Spleen (tissue), 13 donors: Measurements from ENCODE around the gene CCDC117. TPM values are rescaled to one million over a fixed set of nuclear protein-coding genes. Genes with fewer than 3 reads are reported as not detected.

Experiments used
- DNase-seq: peaks from one replicate; pipeline ENCODE4 v3.0.0-alpha.2; 2020
- H3K27ac ChIP-seq, 8 donors: fragments of 200-600 bp; sonication (generic) in 7 of 8; 1 replicate in 4 of 8; 2 replicates in 4 of 8; pipeline versions ENCODE4 v1.5.0 to v1.8.0; 2016 to 2021; ENCODE audit warnings: inconsistent platforms in 4 of 8, mild to moderate bottlenecking in 4 of 8, moderate library complexity in 1 of 8
- H3K27me3 ChIP-seq, 7 donors: fragments of 200-600 bp; sonication (generic) in 6 of 7; replicated peaks in 1 of 7; 1 replicate in 4 of 7; 2 replicates in 3 of 7; pipeline versions ENCODE4 v1.5.0 to v1.8.0; 2016 to 2021; ENCODE audit warnings: inconsistent platforms in 3 of 7, mild to moderate bottlenecking in 1 of 7
- H3K36me3 ChIP-seq, 6 donors: fragments of 200-600 bp; sonication (generic) in 5 of 6; 1 replicate in 4 of 6; 2 replicates in 2 of 6; pipeline versions ENCODE4 v1.5.0 to v1.8.0; 2016 to 2021; ENCODE audit warnings: inconsistent platforms in 2 of 6
- H3K4me1 ChIP-seq, 6 donors: fragments of 200-600 bp; sonication (generic) in 5 of 6; 1 replicate in 3 of 6; 2 replicates in 3 of 6; pipeline versions ENCODE4 v1.5.0 to v1.8.0; 2016 to 2021; ENCODE audit warnings: inconsistent platforms in 3 of 6
- H3K4me3 ChIP-seq, 8 donors: fragments of 200-600 bp; sonication (generic) in 7 of 8; 1 replicate in 4 of 8; 2 replicates in 4 of 8; pipeline versions ENCODE4 v1.5.0 to v1.8.0; 2016 to 2021; ENCODE audit warnings: inconsistent platforms in 4 of 8, mild to moderate bottlenecking in 4 of 8, moderate library complexity in 2 of 8
- H3K9me3 ChIP-seq, 8 donors: fragments of 200-600 bp; sonication (generic) in 7 of 8; 1 replicate in 4 of 8; 2 replicates in 4 of 8; pipeline versions ENCODE4 v1.5.0 to v1.8.0; 2016 to 2021; ENCODE audit warnings: inconsistent platforms in 4 of 8
- POLR2A ChIP-seq, 3 donors: fragments of 450-650 bp; IDR thresholded peaks; one replicate each; pipeline ENCODE4 v1.5.1; 2017; ENCODE audit warnings: antibody characterized with exemption in 3 of 3, mild to moderate bottlenecking in 1 of 3
- POLR2AphosphoS5 ChIP-seq, 3 donors: sonication (generic); formaldehyde crosslinking; IDR thresholded peaks; one replicate each; pipeline ENCODE4 v1.5.1; 2017; ENCODE audit warnings: antibody characterized with exemption in 3 of 3
- WGBS, 5 donors: extraction: QIAGEN DNeasy Blood & Tissue Kit in 3 of 5; methylation state at CpG; one replicate each; pipeline versions ENCODE4 v1.1.5 to v1.1.7; 2013 to 2018; 5-methylcytosine and 5-hydroxymethylcytosine counted together
- intact Hi-C: fragments of 100-400 bp; cut with DNase I; formaldehyde crosslinking; loops from one replicate; pipeline ENCODE4 v1.15.0; 2023; ENCODE audit warnings: low total_unique reads
- long read RNA-seq, 2 donors: transcript quantifications; one replicate each; lab custom pipeline, GENCODE V29; 2026
- polyA plus RNA-seq, 3 donors: library from polyadenylated mRNA; stranded (reverse); fragments of 200-250 nt; gene quantifications; one replicate each; pipeline ENCODE4 v1.2.1, GENCODE V29; 2013
- total RNA-seq, 7 donors: library from RNA; depleted of rRNA in 3 of 7; stranded (reverse); fragments of >200 nt in 3 of 7; fragmentation: NEBNext Ultra II Directional in 4 of 7; extraction: Animal tissue kit (Norgen Biotek cat#: 25700) in 4 of 7; gene quantifications; one replicate each; pipeline versions ENCODE4 v1.1.0 to v1.2.1, GENCODE V29; 2016 to 2021
- TF ChIP-seq, protein P1 (sequence below), 11 experiments: fragments of 200-600 bp in 7 of 11; fragments of 450-650 bp in 4 of 11; sonication (generic) in 4 of 11; IDR thresholded peaks in 8 of 11; conservative IDR thresholded peaks in 3 of 11; 1 replicate in 7 of 11; 2 replicates in 4 of 11; pipeline versions ENCODE4 v1.4.0 to v1.8.0; 2016 to 2021; ENCODE audit warnings: antibody characterized with exemption in 11 of 11, inconsistent platforms in 4 of 11, mild to moderate bottlenecking in 1 of 11
- donor health status: healthy with polysubstance abuse.
- donor health status: DM: no; HTN: no; CAD: no; lungs with moderate emphysema.
- donor health status: DM: no; HTN: no; CAD: no.
- donor health status: Bipolar disorder and iron deficiency.
- donor health status: healthy.
- donor health status: DM: no; HTN: no; CAD: no.
- donor health status: DM: yes; HTN: yes; CAD: no.

The CCDC117 gene, protein sequence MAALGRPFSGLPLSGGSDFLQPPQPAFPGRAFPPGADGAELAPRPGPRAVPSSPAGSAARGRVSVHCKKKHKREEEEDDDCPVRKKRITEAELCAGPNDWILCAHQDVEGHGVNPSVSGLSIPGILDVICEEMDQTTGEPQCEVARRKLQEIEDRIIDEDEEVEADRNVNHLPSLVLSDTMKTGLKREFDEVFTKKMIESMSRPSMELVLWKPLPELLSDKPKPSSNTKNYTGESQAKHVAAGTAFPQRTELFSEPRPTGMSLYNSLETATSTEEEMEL
- 10 to 100 TPM; 15.0 to 33.0 (median 25.3) TPM for total RNA-seq
- polyA plus RNA-seq, result 10 to 100 TPM in 1 of 3 donors, 1 to 10 TPM in 2; 6.6 to 10.4 (median 9.7) TPM
- long read RNA-seq, donor 1, partial matches to known transcripts, result 0 of 4 reads
- long read RNA-seq, donor 1, other reads (novel, unspliced or antisense), result 0 of 4 reads
- long read RNA-seq, donor 2, transcript CCDC117-201 (5 exons, 3,985 nt), result major isoform, 10 of 10 reads
- long read RNA-seq, donor 2, partial matches to known transcripts, result 0 of 10 reads
- long read RNA-seq, donor 2, other reads (novel, unspliced or antisense), result 0 of 10 reads

DNA sequence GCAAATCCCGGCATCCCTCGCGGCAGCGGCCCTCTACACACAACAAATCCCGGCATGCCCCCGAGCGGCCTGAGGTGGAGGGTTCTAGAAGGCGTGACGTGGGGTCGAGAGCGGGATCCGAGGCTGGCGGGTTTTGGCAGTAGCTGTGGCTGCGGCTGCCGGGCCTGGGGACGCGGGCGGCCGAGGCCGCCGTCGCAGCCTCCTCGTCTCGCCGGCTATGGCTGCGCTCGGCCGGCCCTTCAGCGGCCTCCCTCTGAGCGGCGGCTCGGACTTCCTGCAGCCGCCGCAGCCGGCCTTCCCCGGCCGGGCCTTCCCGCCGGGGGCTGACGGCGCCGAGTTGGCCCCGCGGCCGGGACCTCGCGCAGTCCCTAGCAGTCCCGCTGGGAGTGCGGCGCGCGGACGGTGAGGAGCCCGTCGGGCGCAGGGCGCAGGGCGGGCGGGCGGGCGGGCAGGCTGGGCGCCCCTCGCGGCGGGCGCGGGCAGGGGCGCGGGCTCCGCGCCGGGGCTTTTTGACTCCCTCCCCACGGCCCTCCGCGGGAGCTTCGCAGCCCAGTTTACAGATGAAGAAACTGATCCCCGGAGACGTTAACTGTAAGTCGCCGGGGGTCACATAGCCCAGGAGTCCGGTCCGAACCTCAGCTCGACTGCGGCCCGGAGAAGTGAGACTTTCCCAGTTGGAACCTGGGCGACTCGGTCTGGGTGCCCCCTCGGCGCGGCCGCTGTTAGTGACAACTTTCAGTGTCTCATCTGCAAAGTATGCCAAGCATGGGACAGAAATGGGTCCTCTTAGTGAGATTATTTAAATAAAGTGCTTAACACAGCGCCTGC, at the start of gene CCDC117:
Gene CCDC117 (plus strand): TSS at position 63 of the 828 bp plus-strand sequence. CDS start 155 bp downstream, at position 218.
- peak within 1 kb of the TSS; percentile 50 to 93 (median 76) for H3K4me3 ChIP-seq
- intact Hi-C loops, result no loop called here
- TF ChIP-seq, protein P1, sequence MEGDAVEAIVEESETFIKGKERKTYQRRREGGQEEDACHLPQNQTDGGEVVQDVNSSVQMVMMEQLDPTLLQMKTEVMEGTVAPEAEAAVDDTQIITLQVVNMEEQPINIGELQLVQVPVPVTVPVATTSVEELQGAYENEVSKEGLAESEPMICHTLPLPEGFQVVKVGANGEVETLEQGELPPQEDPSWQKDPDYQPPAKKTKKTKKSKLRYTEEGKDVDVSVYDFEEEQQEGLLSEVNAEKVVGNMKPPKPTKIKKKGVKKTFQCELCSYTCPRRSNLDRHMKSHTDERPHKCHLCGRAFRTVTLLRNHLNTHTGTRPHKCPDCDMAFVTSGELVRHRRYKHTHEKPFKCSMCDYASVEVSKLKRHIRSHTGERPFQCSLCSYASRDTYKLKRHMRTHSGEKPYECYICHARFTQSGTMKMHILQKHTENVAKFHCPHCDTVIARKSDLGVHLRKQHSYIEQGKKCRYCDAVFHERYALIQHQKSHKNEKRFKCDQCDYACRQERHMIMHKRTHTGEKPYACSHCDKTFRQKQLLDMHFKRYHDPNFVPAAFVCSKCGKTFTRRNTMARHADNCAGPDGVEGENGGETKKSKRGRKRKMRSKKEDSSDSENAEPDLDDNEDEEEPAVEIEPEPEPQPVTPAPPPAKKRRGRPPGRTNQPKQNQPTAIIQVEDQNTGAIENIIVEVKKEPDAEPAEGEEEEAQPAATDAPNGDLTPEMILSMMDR (IDR thresholded peaks at IDR 0.05 in 8 of 11, conservative IDR thresholded peaks at IDR 0.05 in 3 of 11), result peak in 7 of 11 experiments; percentile 15 to 55 (median 39)
- peak in 1 of 3 donors; percentile 55 for TF ChIP-seq POLR2A (IDR thresholded peaks at IDR 0.05)
- peak; percentile 92 to 96 (median 92) for TF ChIP-seq POLR2AphosphoS5 (IDR thresholded peaks at IDR 0.05)
- peak within 1 kb of the TSS; percentile 95 to 100 (median 99) for H3K27ac ChIP-seq
- H3K4me1 ChIP-seq, result peaks cover 7 to 54% (median 43%) of the 10 kb centered on the region in 6 donors
- DNase-seq, result peak; percentile 98
- H3K36me3 ChIP-seq, result peaks cover 0 to 39% (median 19%) of the 10 kb centered on the region in 6 donors
- no peaks in the 10 kb centered on the region for H3K27me3 ChIP-seq
- H3K9me3 ChIP-seq, result peaks cover 0 to 8% (median 3%) of the 10 kb centered on the region in 8 donors
- WGBS, 5 donors, result 0 to 1% (median 0%) methylated on average over 14 to 92 of the region's 92 CpGs

DNA sequence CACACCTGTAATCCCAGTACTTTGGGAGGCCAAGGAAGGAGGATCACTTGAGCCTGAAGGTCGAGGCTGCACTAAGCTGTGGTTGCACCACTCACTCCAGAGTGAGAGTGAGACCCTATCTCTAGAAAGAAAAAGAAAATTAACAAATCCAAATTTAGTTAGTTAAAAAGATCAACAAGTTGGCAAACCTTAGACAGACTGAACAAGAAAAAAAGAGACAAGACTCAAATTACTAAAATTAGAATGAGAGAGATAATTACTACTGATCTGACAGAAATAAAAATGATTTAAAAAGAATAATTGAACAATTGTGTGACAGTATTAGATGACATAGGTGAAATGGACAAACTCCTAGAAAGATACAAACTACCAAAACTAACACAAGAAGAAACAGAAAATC, 44.5 kb upstream of the CCDC117 start:
- Histone ChIP-seq H3K4me3 (no peak overlapping the region), H3K27me3 (no peaks in the 10 kb centered on the region), H3K4me1 (no peaks in the 10 kb centered on the region), H3K27ac (no peak overlapping the region), H3K36me3 (peaks cover 0 to 67% (median 18%) of the 10 kb centered on the region in 6 donors), H3K9me3 (no peaks in the 10 kb centered on the region)
- WGBS, 5 donors, result 93 to 100% (median 95%) methylated on average over 1 of the region's 1 CpG
- no peak for TF ChIP-seq POLR2A (IDR thresholded peaks at IDR 0.05)
- TF ChIP-seq POLR2AphosphoS5 (IDR thresholded peaks at IDR 0.05), result no peak
- DNase-seq, result no peak
- intact Hi-C loops, result no loop called here

DNA sequence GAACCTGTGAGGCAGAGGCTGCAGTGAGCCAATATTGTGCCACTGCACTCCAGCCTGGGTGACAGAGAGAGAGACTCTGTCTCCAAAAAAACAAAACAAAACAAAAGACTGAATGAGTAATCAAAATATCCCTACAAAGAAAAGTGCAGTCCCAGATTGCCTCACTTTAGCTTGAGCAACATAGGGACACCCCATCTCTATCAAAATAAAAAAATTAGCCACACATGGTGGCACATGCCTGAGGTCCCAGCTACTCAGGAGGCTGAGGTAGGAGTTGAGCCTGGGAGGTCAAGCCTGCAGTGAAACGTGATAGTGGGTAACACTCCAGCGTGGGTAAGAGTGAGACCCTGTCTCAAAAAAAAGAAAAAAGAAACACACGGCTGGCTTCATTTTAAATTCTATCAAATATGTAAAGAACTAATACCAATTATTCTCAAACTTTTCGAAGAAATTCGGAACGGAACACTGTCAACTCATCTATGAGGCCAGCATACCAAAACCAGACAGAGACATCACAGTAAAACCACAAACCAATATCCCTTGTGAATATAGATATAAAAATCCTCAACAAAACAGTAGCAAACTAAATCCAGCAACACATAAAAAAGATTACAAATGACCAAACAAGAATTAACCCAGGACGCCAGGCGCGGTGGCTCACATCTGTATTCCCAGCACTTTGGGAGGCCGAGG, 43.7 kb upstream of the CCDC117 start:
- Histone ChIP-seq H3K9me3 (no peaks in the 10 kb centered on the region), H3K4me3 (no peak overlapping the region), H3K4me1 (no peaks in the 10 kb centered on the region), H3K27ac (no peak overlapping the region), H3K27me3 (no peaks in the 10 kb centered on the region), H3K36me3 (peaks cover 0 to 67% (median 21%) of the 10 kb centered on the region in 6 donors)
- 87 to 91% (median 89%) methylated on average over 10 of the region's 10 CpGs for WGBS, 5 donors
- intact Hi-C loops, result no loop called here
- TF ChIP-seq, protein P1 (IDR thresholded peaks at IDR 0.05 in 8 of 11, conservative IDR thresholded peaks at IDR 0.05 in 3 of 11), result no peak
- TF ChIP-seq POLR2A (IDR thresholded peaks at IDR 0.05), result no peak
- TF ChIP-seq POLR2AphosphoS5 (IDR thresholded peaks at IDR 0.05), result no peak
- no peak for DNase-seq

DNA sequence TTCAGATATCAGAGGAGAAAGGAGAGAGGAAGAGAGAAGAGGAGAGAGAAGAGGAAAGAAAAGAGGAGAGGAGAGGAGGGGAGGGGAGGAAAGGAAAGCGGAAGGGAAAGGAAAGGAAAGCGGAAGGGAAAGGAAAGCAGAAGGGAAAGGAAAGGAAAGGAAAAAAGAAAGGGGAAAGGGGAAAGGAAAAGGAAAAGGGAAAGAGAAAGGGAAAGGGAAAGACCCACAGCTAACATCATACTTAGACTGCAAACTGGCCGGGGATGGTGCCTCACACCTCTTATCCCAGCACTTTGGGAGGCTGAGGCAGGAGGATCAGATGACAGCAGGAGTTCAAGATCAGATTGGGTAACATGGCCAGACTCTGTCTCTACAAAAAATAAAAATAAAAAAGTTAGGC, 42.3 kb upstream of the CCDC117 start:
- WGBS, 5 donors, result 79 to 95% (median 90%) methylated on average over 3 of the region's 3 CpGs
- TF ChIP-seq POLR2A (IDR thresholded peaks at IDR 0.05) (no peak), POLR2AphosphoS5 (IDR thresholded peaks at IDR 0.05) (no peak)
- TF ChIP-seq, protein P1 (IDR thresholded peaks at IDR 0.05 in 8 of 11, conservative IDR thresholded peaks at IDR 0.05 in 3 of 11), result no peak
- Histone ChIP-seq H3K27me3 (no peaks in the 10 kb centered on the region), H3K4me3 (no peak overlapping the region), H3K36me3 (peaks cover 0 to 63% (median 11%) of the 10 kb centered on the region in 6 donors), H3K27ac (no peak overlapping the region), H3K4me1 (no peaks in the 10 kb centered on the region), H3K9me3 (no peaks in the 10 kb centered on the region)
- intact Hi-C loops, result no loop called here
- no peak for DNase-seq
